Caki2 (cell line): ENCODE data around the gene AK9. TPM values are rescaled to one million over a fixed set of nuclear protein-coding genes. Genes with fewer than 3 reads are reported as not detected.
A peak's percentile ranks its signal among the peaks of the same experiment; 100 is the strongest.

Experiments
- DNase-seq: peaks from one replicate; pipeline ENCODE4 v3.0.0-alpha.2; 2015; ENCODE audit warnings: low read depth
- in situ Hi-C: cut with HindIII; loops from 2 replicates; pipeline ENCODE4 v1.10.0; 2016; ENCODE audit warnings: low sequenced_read_pairs, low pct_unique_long_range_greater_than_20kb, mixed read lengths
- total RNA-seq: library from RNA; depleted of rRNA; stranded (reverse); fragments of >200 nt; shearing (Covaris generic); gene quantifications from 2 replicates; pipeline ENCODE4 v1.2.3, GENCODE V29; 2014; ENCODE audit warnings: low replicate concordance

The AK9 gene
- total RNA-seq, 1 experiment from 2014 or later: 0.14 TPM

- in situ Hi-C loops: no loop called here
- DNase-seq: no peak
Observed at GRCh38 chr6:109498936-109499335, 192.1 kb downstream of the AK9 start.

GRCh38 chr6:109498052-109498451 is 192.9 kb downstream of the AK9 start:
- no peak for DNase-seq
- in situ Hi-C loops: no loop called here

- in situ Hi-C loops: no loop called here
- DNase-seq: no peak
Observed at GRCh38 chr6:109496036-109496772, 194.8 kb downstream of the AK9 start.

GRCh38 chr6:109493865-109494264 is 197.1 kb downstream of the AK9 start:
- in situ Hi-C loops: no loop called here
- DNase-seq: no peak

GRCh38 chr6:109491207-109491938 is 199.6 kb downstream of the AK9 start:
- in situ Hi-C loops: no loop called here

GRCh38 chr6:109490713-109491112 is 200.3 kb downstream of the AK9 start:
- in situ Hi-C loops: no loop called here
- no peak for DNase-seq

More at GRCh38 chr6:109491207-109491938, 199.6 kb downstream of the AK9 start:
- DNase-seq: peak; percentile 52

GRCh38 chr6:109488001-109488400 is 203.0 kb downstream of the AK9 start:
- no peak for DNase-seq
- in situ Hi-C loops: no loop called here

GRCh38 chr6:109486068-109486467 is 204.9 kb downstream of the AK9 start:
- no peak for DNase-seq
- in situ Hi-C loops: no loop called here

- DNase-seq: no peak
- in situ Hi-C loops: no loop called here
Observed at GRCh38 chr6:109485266-109485935, 205.6 kb downstream of the AK9 start.

- DNase-seq: no peak
- in situ Hi-C loops: no loop called here
Observed at GRCh38 chr6:109484122-109484521, 206.9 kb downstream of the AK9 start.

- in situ Hi-C loops: no loop called here
- DNase-seq: peak; percentile 34
Observed at GRCh38 chr6:109483735-109484057, 207.3 kb downstream of the AK9 start.

GRCh38 chr6:109482905-109483734 is 207.9 kb downstream of the AK9 start, which contains the start of gene ZBTB24:
TSS of gene ZBTB24 (minus strand) at chr6:109483219. CDS start at chr6:109482026, 1,193 bp downstream.
- DNase-seq: peak; percentile 77
- in situ Hi-C loops: no loop called here

GRCh38 chr6:109480993-109481480 is 210.0 kb downstream of the AK9 start:
- in situ Hi-C loops: no loop called here

GRCh38 chr6:109478841-109479624 is 212.0 kb downstream of the AK9 start:
- DNase-seq: no peak
- in situ Hi-C loops: no loop called here

More at GRCh38 chr6:109480993-109481480, 210.0 kb downstream of the AK9 start:
- DNase-seq: no peak

GRCh38 chr6:109478222-109478805 is 212.7 kb downstream of the AK9 start:
- no peak for DNase-seq
- in situ Hi-C loops: no loop called here

- in situ Hi-C loops: no loop called here
- no peak for DNase-seq
Observed at GRCh38 chr6:109477725-109478124, 213.3 kb downstream of the AK9 start.

- in situ Hi-C loops: no loop called here
- DNase-seq: no peak
Observed at GRCh38 chr6:109477184-109477583, 213.8 kb downstream of the AK9 start.
